Right lobe of liver (tissue), 4 donors: ENCODE data around the gene CREBBP.

ENCODE experiments used
- CTCF ChIP-seq, 4 donors: fragments of 200-600 bp in 3 of 4; fragments of 450-650 bp in 1 of 4; IDR thresholded peaks; one replicate each; pipeline versions ENCODE4 v1.5.1 to v1.8.0; 2016 to 2022; ENCODE audit warnings: antibody characterized with exemption in 4 of 4, mild to moderate bottlenecking in 2 of 4
- POLR2A ChIP-seq: fragments of 450-650 bp; IDR thresholded peaks from one replicate; pipeline ENCODE4 v1.6.1; 2017; ENCODE audit warnings: antibody characterized with exemption, mild to moderate bottlenecking
- donor health status: DM: no; HTN: no; CAD: no.
- donor health status: DM: no; HTN: no; CAD: no.
- donor health status: DM: no; HTN: yes; CAD: no.

GRCh38 chr16:3787924-3788661, 92.4 kb downstream of the CREBBP start:
- TF ChIP-seq CTCF (IDR thresholded peaks at IDR 0.05) (no peak), POLR2A (no peak)
